ENCODE results near the gene AFF3.

AFF3 gene

DNA sequence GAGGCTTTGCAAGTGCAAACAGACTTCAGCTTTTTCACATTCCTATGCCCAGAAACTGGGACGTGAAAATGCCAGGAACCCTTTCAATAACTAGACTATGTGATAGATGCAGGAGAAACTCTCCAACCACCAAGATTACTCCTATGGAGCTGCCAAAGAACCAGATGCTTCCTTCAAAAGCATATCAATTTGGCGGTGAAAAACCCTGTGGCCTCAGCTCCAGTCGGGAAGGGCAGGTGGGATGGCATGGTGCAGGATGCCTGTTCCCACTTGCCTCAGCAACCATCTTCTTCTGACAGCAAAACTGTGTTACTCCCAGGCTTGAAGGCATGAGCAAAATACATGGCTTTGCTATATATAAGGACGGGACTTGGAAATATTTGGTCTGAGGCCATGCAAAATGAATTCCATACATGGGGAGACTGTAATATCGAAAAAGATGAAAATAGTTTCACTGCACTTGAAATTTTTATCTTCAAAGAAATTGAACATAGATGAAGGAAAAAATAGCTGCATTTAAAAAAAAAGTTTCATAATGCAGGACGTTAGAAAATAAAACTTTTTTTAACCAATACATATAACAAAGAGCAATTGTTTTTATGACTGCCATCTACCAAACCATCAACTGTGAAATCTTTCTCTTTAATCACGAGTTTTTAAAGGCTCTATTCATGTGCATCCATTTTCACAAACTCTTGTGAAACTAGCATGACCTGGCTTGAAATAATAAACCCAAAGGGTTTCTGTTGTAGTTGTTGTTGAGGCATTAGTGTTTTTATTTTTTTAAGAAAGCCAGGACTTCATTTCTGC is 99.1 kb downstream of the AFF3 start:
- DNase-seq (ENCODE audit: low read depth) = no peak

DNA sequence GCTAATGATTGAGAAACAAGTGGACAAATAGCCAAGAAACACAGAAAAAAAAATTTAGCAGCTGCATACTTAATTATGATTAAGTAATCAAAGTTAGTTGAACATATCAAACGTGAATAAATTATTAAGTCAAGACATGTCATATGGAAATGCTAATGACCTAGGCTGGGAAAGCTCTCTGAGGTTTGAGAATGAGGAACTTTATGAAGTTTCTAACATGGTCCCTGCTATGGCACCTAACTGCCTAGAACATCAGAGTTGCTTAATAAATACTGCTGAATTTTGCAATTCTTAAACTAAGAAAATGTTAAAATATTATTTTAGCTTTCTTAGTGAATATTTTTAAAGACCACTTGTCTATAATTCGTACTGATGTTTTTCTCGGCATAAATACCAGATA is 99.8 kb downstream of the AFF3 start:
- DNase-seq (ENCODE audit: low read depth) = no peak

DNA sequence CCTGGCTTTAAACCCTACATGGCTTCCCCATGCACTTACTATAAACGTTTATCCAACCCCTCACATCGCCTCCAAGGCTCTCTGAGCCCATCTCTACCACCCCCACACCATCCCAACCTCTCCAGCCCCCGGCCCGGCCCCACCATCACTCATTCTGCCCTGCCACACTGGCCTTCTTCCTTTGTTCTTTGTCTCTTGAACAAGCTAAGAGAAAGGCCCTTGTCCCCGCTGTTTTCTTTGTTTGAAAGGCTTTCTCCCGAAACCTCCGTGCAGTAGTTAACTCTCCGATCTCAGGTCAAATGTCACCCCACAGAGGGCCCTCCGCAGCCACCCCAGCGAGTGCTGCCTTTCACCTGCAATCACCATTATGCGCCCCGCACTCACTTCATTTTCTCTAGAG is 100.4 kb downstream of the AFF3 start:
- no peak for DNase-seq (ENCODE audit: low read depth)

- no peak for DNase-seq (ENCODE audit: low read depth)
Observed at GRCh38 chr2:100041385-100041784, 101.0 kb downstream of the AFF3 start.

DNA sequence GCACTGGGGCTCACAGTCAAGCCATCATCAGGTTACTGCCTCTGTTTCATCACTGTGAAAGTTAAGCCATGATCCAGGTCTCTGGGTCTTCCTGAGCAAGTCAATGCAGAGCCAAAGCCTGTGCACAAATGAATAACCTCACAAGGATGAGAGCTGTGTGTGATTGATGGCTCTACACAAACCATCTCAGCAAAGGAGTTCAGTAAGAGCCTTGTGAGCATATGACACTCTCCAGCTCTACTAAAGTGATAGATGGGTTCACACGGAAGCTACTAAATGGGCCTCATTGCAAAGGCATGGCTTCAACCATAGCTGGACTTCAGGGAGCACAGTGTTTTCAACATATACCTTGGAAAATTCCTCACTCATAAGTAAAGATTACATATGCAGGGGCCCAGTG is 101.5 kb downstream of the AFF3 start:
- DNase-seq (ENCODE audit: low read depth) = no peak

- no peak for DNase-seq (ENCODE audit: low read depth)
Observed at GRCh38 chr2:100039291-100039980, 103.0 kb downstream of the AFF3 start.

GRCh38 chr2:100038011-100038410 is 104.4 kb downstream of the AFF3 start:
- no peak for DNase-seq (ENCODE audit: low read depth)

- no peak for DNase-seq (ENCODE audit: low read depth)
Observed at GRCh38 chr2:100036793-100037192, 105.6 kb downstream of the AFF3 start.

DNA sequence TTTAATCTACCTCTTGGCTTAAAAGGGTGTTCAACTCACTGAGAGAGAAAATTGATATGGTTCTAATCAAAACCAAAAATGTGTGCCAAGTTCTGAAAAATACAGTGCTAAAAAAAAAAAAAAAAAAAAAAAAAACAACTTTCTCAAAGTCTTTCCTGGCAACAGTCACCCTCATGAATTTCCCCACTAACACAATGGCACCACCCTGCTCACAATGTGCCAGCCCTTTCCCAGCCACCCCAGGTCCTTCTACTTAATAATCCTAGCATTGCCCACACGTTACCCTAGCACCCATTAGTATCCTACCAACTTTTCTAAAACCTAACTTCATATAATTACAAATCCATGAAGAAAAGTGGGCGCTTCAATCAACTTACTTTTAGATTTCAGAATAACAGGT is 106.4 kb downstream of the AFF3 start:
- DNase-seq (ENCODE audit: low read depth) = no peak

DNA sequence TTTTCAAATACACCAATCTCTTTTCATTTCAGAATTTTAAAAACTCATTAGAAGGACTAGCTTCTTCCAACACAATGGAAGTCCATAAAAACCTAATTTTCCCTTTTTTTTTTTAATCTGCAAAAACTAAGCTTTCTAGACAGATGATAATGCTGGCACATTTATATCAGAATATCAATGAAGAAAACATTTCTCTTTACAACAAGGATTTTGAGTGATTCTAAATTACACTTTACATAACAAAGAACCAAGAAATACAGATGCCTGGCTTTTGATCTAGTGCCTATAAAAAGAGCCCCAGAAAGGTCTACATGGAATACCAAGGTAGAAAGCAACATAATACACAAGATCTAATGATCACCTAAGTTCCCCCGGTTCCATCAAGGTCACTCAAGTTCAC is 108.0 kb downstream of the AFF3 start:
- DNase-seq (ENCODE audit: low read depth) = no peak

GRCh38 chr2:100033976-100034375 is 108.4 kb downstream of the AFF3 start:
- DNase-seq (ENCODE audit: low read depth) = no peak

- DNase-seq (ENCODE audit: low read depth) = no peak
Observed at GRCh38 chr2:100031604-100032003, 110.8 kb downstream of the AFF3 start.

- no peak for DNase-seq (ENCODE audit: low read depth)
Observed at GRCh38 chr2:100029460-100029859, 112.9 kb downstream of the AFF3 start.

DNA sequence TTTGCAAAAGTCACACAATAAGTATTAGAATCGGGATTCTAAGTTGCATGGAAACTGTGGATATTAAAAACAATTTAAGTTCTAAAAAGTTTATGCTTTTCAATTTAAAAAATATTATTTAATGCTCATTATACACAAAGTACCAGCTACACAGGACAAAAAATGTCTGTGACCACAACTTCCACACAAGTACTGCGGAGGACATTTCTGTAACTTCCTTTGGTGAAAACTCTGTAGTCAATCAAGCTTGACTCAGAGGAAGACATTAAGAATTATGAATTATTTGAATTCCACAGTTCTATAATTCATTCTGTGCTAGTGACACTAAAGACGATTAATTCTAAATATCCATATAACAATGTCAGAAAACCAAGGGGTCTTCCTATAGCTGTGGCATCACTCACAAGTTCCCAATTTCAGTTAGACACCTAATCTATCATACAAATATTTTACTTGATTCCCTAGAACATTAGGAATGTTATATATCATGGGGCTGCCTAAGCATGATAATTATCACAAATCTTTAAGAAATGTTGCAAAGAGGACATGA is 120.5 kb downstream of the AFF3 start:
- DNase-seq (ENCODE audit: low read depth) = no peak

DNA sequence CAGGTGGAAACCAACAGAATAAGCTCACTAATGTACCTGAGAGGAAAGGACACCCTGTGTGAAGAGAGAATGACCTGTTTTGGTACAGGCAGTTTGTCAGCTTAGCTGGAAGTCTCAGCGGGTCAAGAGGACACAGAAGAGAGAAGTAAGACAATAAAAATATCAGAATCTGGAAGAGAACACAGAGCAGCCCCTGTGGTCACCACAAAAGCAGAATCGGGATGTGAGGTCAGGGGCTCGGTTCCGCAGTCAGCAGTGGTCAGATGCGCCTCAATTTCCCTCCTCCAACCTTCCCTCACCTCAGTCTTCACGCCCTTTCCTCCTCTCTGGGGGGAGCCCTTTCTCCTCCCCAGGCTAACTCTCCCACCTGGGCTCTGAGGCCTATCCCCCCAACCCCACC is 122.9 kb downstream of the AFF3 start:
- no peak for DNase-seq (ENCODE audit: low read depth)

- DNase-seq (ENCODE audit: low read depth) = no peak
Observed at GRCh38 chr2:100018341-100019193, 123.8 kb downstream of the AFF3 start.

GRCh38 chr2:100017633-100018032 is 124.8 kb downstream of the AFF3 start:
- DNase-seq (ENCODE audit: low read depth) = no peak

- DNase-seq (ENCODE audit: low read depth) = no peak
Observed at GRCh38 chr2:100016756-100017155, 125.6 kb downstream of the AFF3 start.

DNA sequence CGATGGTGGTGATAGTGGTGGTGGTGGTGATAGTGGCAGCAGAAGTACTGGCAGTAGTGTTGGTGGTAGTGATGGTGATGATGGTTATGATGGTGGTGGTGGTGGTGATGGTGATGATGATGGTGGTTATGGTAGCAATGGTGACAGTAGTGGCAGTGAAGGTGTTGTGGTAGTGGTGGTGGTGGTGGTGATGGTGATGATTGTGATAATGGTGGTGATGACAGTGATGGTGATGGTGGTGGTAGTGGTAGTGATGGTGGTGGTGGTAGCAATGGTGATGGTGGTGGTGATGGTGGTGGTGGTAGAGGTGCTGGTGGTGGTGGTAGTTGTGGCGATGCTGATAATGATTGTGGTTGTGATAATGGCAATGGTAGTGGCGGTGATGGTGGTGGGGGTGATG is 126.5 kb downstream of the AFF3 start:
- DNase-seq (ENCODE audit: low read depth) = no peak

DNA sequence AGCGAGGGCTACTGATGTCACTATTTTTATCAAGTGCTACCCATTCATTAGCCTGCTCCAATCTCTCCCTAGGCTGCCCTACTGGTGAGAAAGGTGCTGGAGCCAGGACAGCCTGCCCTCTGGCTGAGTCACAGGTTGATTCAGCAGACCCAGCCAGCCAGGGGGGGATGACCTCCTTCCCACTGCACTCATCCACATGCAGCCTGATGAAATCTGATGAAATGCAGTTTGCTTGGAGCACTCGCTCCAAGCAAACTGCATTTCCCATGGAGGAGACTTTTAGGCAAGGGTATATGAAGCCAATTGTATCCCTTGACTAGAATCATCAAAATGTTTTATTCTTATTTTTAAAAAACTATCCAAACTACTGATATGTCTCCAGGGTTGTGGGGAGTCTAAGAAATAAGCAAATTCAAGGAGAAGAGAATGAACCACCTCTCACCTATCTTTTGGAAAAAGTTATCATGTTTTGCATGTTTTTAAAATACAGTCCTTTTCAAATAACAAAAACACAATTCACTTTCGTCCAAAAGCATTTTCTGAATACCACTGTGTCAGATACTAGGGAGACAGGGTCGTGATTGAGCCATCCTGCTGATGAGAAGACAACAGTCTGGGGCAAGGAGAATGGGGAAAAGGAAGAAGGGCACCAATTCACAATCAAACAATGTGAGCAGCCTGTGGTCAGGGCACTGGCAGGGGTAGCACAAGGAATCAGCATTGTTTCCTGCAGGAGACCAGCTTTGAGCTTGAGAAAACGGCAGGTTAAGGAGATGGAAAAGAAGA is 128.3 kb downstream of the AFF3 start:
- no peak for DNase-seq (ENCODE audit: low read depth)

DNA sequence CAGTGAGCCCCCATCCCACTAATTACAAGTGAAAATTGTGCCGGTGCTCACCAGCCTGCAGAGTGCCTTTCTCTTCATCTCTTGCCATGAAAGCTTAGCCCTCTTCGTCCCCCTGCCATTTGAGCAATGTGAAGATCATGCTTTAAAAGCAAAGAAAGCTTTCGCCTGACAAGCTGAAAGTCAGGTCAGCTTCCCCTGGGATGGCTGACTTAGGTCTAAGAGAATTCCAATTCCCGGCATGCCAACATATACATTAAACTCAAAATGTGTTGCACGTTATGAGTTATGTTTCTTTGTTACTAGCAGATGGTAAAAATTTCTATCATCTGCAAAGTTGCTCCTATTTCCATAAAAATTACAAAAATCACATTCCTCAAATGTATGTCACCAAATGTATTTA is 129.8 kb downstream of the AFF3 start:
- DNase-seq (ENCODE audit: low read depth) = no peak

DNA sequence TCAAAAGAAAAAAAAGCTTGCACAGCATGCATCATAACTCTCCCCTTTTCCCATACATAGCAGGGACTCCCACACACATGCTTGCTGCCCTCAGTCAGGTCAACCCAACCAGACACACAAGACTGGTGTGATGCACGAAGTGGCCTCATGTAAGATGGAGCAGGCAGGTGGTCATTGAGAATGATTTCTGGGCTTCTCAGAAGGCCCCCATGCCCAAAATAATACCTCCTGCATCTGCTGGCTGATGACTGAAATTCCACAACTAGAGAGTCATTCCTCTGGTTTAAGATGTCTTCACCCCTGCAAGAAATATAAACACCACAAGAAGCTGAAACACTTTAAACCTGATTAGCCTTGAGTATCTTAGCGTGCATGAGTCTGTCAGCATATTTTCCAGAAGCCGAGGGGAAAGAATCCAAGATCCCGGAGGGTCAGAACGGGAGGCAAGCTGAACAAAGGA is 131.1 kb downstream of the AFF3 start:
- no peak for DNase-seq (ENCODE audit: low read depth)

All from stimulated activated CD8-positive, alpha-beta memory T cell treated with anti-CD3 and anti-CD28 coated beads, Interleukin-4, amount 100 ng/mL, for 24 hours (primary cell).